ENCODE measurements around the gene DMD. TPM values are rescaled to one million over a fixed set of nuclear protein-coding genes. Genes with fewer than 3 reads are reported as not detected.

The DMD gene
- total RNA-seq, 6 experiments from 2014 or later = 18.7 to 43.4 (median 32.9) TPM

GRCh38 chrX:31233941-31234496, 1977.3 kb downstream of the DMD start:
- Histone ChIP-seq H3K9me3 (no peaks in the 10 kb centered on the region), H3K4me1 (no peaks in the 10 kb centered on the region), H3K36me3 (no peaks in the 10 kb centered on the region), H3K4me3 (no peak overlapping the region), H3K27ac (no peak overlapping the region), H3K27me3 (no peaks in the 10 kb centered on the region)
- ATAC-seq = no peak
- intact Hi-C loops (cut with DNase I) = no loop called here
- DNase-seq = no peak
- no peak for TF ChIP-seq POLR2A (IDR thresholded peaks at IDR 0.05)
- WGBS (ENCODE audit: insufficient coverage, low coverage, low lambda C conversion rate, missing lambda C conversion rate) = 34% methylated on average over 4 of the region's 4 CpGs

- 38% methylated on average over 3 of the region's 3 CpGs for WGBS (ENCODE audit: insufficient coverage, low coverage, low lambda C conversion rate, missing lambda C conversion rate)
- no peak for DNase-seq
- H3K9me3 ChIP-seq = no peaks in the 10 kb centered on the region
- intact Hi-C loops (cut with DNase I) = no loop called here
- no peak overlapping the region for H3K4me3 ChIP-seq
- H3K36me3 ChIP-seq = no peaks in the 10 kb centered on the region
- no peaks in the 10 kb centered on the region for H3K4me1 ChIP-seq
- ATAC-seq = no peak
- TF ChIP-seq POLR2A (IDR thresholded peaks at IDR 0.05) = no peak
- TF ChIP-seq, protein P1, sequence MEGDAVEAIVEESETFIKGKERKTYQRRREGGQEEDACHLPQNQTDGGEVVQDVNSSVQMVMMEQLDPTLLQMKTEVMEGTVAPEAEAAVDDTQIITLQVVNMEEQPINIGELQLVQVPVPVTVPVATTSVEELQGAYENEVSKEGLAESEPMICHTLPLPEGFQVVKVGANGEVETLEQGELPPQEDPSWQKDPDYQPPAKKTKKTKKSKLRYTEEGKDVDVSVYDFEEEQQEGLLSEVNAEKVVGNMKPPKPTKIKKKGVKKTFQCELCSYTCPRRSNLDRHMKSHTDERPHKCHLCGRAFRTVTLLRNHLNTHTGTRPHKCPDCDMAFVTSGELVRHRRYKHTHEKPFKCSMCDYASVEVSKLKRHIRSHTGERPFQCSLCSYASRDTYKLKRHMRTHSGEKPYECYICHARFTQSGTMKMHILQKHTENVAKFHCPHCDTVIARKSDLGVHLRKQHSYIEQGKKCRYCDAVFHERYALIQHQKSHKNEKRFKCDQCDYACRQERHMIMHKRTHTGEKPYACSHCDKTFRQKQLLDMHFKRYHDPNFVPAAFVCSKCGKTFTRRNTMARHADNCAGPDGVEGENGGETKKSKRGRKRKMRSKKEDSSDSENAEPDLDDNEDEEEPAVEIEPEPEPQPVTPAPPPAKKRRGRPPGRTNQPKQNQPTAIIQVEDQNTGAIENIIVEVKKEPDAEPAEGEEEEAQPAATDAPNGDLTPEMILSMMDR (IDR thresholded peaks at IDR 0.05) = no peak
- no peaks in the 10 kb centered on the region for H3K27me3 ChIP-seq
- H3K27ac ChIP-seq = no peak overlapping the region
Observed at GRCh38 chrX:31232506-31232905, 1978.8 kb downstream of the DMD start.

DNA sequence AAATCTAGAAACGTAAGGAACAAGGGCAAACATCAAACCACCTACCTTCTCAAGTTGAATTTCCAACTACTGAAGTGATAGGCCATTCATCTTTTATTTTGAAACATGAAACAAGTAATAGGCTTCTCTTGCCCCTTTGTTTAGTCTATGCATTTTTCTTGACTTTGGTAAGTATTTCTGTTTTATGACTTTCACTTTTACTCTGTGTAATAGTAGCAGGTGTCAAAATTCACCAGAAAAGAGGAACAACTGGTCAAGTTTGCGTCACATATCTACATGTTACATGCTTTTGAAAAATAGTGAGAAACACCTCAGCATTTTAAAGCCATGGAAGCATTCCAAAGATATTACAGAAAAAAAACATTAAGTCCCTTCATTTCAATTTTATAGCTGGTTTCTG, 1982.4 kb downstream of the DMD start:
- ATAC-seq = no peak
- Histone ChIP-seq H3K4me1 (no peaks in the 10 kb centered on the region), H3K27me3 (no peaks in the 10 kb centered on the region), H3K36me3 (no peaks in the 10 kb centered on the region), H3K9me3 (no peaks in the 10 kb centered on the region), H3K4me3 (no peak overlapping the region), H3K27ac (no peak overlapping the region)
- TF ChIP-seq, protein P1 (IDR thresholded peaks at IDR 0.05) = no peak
- TF ChIP-seq POLR2A (IDR thresholded peaks at IDR 0.05) = no peak
- intact Hi-C loops (cut with DNase I) = no loop called here
- no peak for DNase-seq
- WGBS (ENCODE audit: insufficient coverage, low coverage, low lambda C conversion rate, missing lambda C conversion rate) = 54% methylated on average over 2 of the region's 2 CpGs

GRCh38 chrX:31228415-31228832, 1982.9 kb downstream of the DMD start:
- no peak for DNase-seq
- ATAC-seq = no peak
- H3K27me3 ChIP-seq = no peaks in the 10 kb centered on the region
- no peaks in the 10 kb centered on the region for H3K4me1 ChIP-seq
- no peak overlapping the region for H3K27ac ChIP-seq
- intact Hi-C loops (cut with DNase I) = no loop called here
- H3K36me3 ChIP-seq = no peaks in the 10 kb centered on the region
- H3K4me3 ChIP-seq = no peak overlapping the region
- TF ChIP-seq POLR2A (IDR thresholded peaks at IDR 0.05) = no peak
- TF ChIP-seq, protein P1 (IDR thresholded peaks at IDR 0.05) = no peak
- 68% methylated on average over 3 of the region's 6 CpGs for WGBS (ENCODE audit: insufficient coverage, low coverage, low lambda C conversion rate, missing lambda C conversion rate)
- H3K9me3 ChIP-seq = no peaks in the 10 kb centered on the region

GRCh38 chrX:31227250-31227649, 1984.1 kb downstream of the DMD start:
- WGBS (ENCODE audit: insufficient coverage, low coverage, low lambda C conversion rate, missing lambda C conversion rate) = 44% methylated on average over 2 of the region's 2 CpGs
- Histone ChIP-seq H3K4me3 (no peak overlapping the region), H3K9me3 (no peaks in the 10 kb centered on the region), H3K27ac (no peak overlapping the region), H3K4me1 (no peaks in the 10 kb centered on the region), H3K27me3 (no peaks in the 10 kb centered on the region), H3K36me3 (no peaks in the 10 kb centered on the region)
- DNase-seq (no peak), ATAC-seq (peak in 1 of 4 donors; percentile 26)
- intact Hi-C loops (cut with DNase I) = no loop called here
- no peak for TF ChIP-seq POLR2A (IDR thresholded peaks at IDR 0.05)
- TF ChIP-seq, protein P1 (IDR thresholded peaks at IDR 0.05) = no peak
